Progenitor cell of endocrine pancreas (in vitro differentiated cells): ENCODE results near the gene C14orf119. TPM values are rescaled to one million over a fixed set of nuclear protein-coding genes. Genes with fewer than 3 reads are reported as not detected.

ENCODE experiments used
- DNase-seq: peaks from one replicate; pipeline ENCODE4 v3.0.0; 2021; ENCODE audit warnings: low spot score; ENCODE audit not compliant: unreplicated experiment
- H3K27ac Mint-ChIP-seq: 2 replicates; pipeline ENCODE4 v1.8.0; 2021; ENCODE audit warnings: mild to moderate bottlenecking, moderate library complexity, mixed read lengths
- H3K27me3 Mint-ChIP-seq: 2 replicates; pipeline ENCODE4 v1.8.0; 2021; ENCODE audit warnings: mixed read lengths
- H3K36me3 Mint-ChIP-seq: 2 replicates; pipeline ENCODE4 v1.8.0; 2022; ENCODE audit warnings: mixed read lengths; ENCODE audit not compliant: insufficient read depth
- H3K4me1 Mint-ChIP-seq: 2 replicates; pipeline ENCODE4 v1.8.0; 2021; ENCODE audit warnings: low read depth, mixed read lengths
- H3K4me3 Mint-ChIP-seq: 2 replicates; pipeline ENCODE4 v1.8.0; 2021; ENCODE audit warnings: low read depth, mild to moderate bottlenecking, moderate library complexity, mixed read lengths
- H3K9me3 Mint-ChIP-seq: 2 replicates; pipeline ENCODE4 v1.8.0; 2021; ENCODE audit warnings: low read depth, mixed read lengths
- CTCF ChIP-seq: fragments of 200-600 bp; sonication (generic); IDR thresholded peaks from one replicate; pipeline ENCODE4 v1.5.0; 2021; ENCODE audit warnings: antibody characterized with exemption, mild to moderate bottlenecking; ENCODE audit not compliant: unreplicated experiment
- total RNA-seq: library from RNA; stranded (reverse); gene quantifications from 2 replicates; pipeline ENCODE4 v1.2.1, GENCODE V29; 2021

C14orf119 gene
- total RNA-seq, 1 donor from 2014 or later: 45.8 TPM

GRCh38 chr14:23051141-23052057 lies 43.9 kb upstream of the C14orf119 start:
- Mint-ChIP-seq H3K36me3 (peaks cover 4% of the 10 kb centered on the region), H3K4me3 (no peak overlapping the region), H3K27me3 (no peaks in the 10 kb centered on the region), H3K9me3 (no peaks in the 10 kb centered on the region), H3K27ac (no peak overlapping the region), H3K4me1 (peaks cover 7% of the 10 kb centered on the region)
- no peak for TF ChIP-seq CTCF
- DNase-seq: no peak

- H3K27ac Mint-ChIP-seq: no peak overlapping the region
- H3K4me1 Mint-ChIP-seq: peaks cover 12% of the 10 kb centered on the region
- no peak overlapping the region for H3K4me3 Mint-ChIP-seq
- H3K36me3 Mint-ChIP-seq: peaks cover 4% of the 10 kb centered on the region
- TF ChIP-seq CTCF: no peak
- no peaks in the 10 kb centered on the region for H3K27me3 Mint-ChIP-seq
- DNase-seq: no peak
- no peaks in the 10 kb centered on the region for H3K9me3 Mint-ChIP-seq
Measured at GRCh38 chr14:23052182-23052623, 43.1 kb upstream of the C14orf119 start.

GRCh38 chr14:23052671-23053070 lies 42.6 kb upstream of the C14orf119 start:
- no peak for TF ChIP-seq CTCF
- Mint-ChIP-seq H3K9me3 (no peaks in the 10 kb centered on the region), H3K36me3 (no peaks in the 10 kb centered on the region), H3K27me3 (no peaks in the 10 kb centered on the region), H3K4me1 (peaks cover 12% of the 10 kb centered on the region), H3K27ac (no peak overlapping the region), H3K4me3 (no peak overlapping the region)
- DNase-seq: no peak

GRCh38 chr14:23053426-23053825 lies 41.9 kb upstream of the C14orf119 start:
- DNase-seq: no peak
- TF ChIP-seq CTCF: no peak
- Mint-ChIP-seq H3K9me3 (no peaks in the 10 kb centered on the region), H3K27ac (no peak overlapping the region), H3K27me3 (no peaks in the 10 kb centered on the region), H3K4me1 (peaks cover 12% of the 10 kb centered on the region), H3K4me3 (no peak overlapping the region), H3K36me3 (no peaks in the 10 kb centered on the region)

GRCh38 chr14:23054000-23054811 lies 41.1 kb upstream of the C14orf119 start:
- Mint-ChIP-seq H3K27ac (no peak overlapping the region), H3K9me3 (no peaks in the 10 kb centered on the region), H3K4me3 (no peak overlapping the region), H3K27me3 (no peaks in the 10 kb centered on the region), H3K36me3 (peaks cover 2% of the 10 kb centered on the region), H3K4me1 (peaks cover 12% of the 10 kb centered on the region)
- DNase-seq: no peak
- no peak for TF ChIP-seq CTCF
